Lower lobe of right lung (tissue), 2 donors: ENCODE results near the gene CNNM4. TPM values are rescaled to one million over a fixed set of nuclear protein-coding genes. Genes with fewer than 3 reads are reported as not detected.
"Not testable (repeated sequence)": the region's sequence is repeated elsewhere in the genome, so short reads cannot be mapped to it uniquely, and the experiment has no call there.

Source experiments
- ATAC-seq, 2 donors: fragments of 200-7000 bp; cut with Tn5 transposase; one replicate each; pipeline ENCODE4 v1.9.1; 2020 to 2022; ENCODE audit warnings: mild to moderate bottlenecking in 2 of 2, moderate library complexity in 2 of 2
- DNase-seq: peaks from one replicate; pipeline ENCODE4 v3.0.0-alpha.2; 2020
- H3K27ac ChIP-seq: fragments of 200-600 bp; one replicate; pipeline ENCODE4 v1.8.0; 2022
- H3K27me3 ChIP-seq: fragments of 200-600 bp; one replicate; pipeline ENCODE4 v1.8.0; 2022; ENCODE audit warnings: low read depth
- H3K36me3 ChIP-seq: fragments of 200-600 bp; one replicate; pipeline ENCODE4 v1.8.0; 2022; ENCODE audit warnings: mild to moderate bottlenecking
- H3K4me1 ChIP-seq: fragments of 200-600 bp; one replicate; pipeline ENCODE4 v1.8.0; 2022
- H3K4me3 ChIP-seq: fragments of 200-600 bp; one replicate; pipeline ENCODE4 v1.8.0; 2022; ENCODE audit warnings: mild to moderate bottlenecking
- H3K9me3 ChIP-seq: fragments of 200-600 bp; one replicate; pipeline ENCODE4 v1.8.0; 2022
- intact Hi-C: fragments of 100-400 bp; cut with DNase I; formaldehyde crosslinking; loops from one replicate; pipeline ENCODE4 v1.11.0; 2022
- total RNA-seq: library from RNA; stranded (reverse); fragmentation: NEBNext Ultra II Directional; extraction: Animal tissue kit (Norgen Biotek cat#: 25700); gene quantifications from one replicate; pipeline ENCODE4 v1.2.1, GENCODE V29; 2021
- TF ChIP-seq, protein P1 (sequence below): fragments of 200-600 bp; IDR thresholded peaks from one replicate; pipeline ENCODE4 v1.8.0; 2022; ENCODE audit warnings: antibody characterized with exemption, mild to moderate bottlenecking
- donor health status: DM: no; HTN: yes; CAD: no; lungs with severe emphysema.

The CNNM4 gene
- total RNA-seq, 1 donor from 2014 or later: 15.7 TPM

DNA sequence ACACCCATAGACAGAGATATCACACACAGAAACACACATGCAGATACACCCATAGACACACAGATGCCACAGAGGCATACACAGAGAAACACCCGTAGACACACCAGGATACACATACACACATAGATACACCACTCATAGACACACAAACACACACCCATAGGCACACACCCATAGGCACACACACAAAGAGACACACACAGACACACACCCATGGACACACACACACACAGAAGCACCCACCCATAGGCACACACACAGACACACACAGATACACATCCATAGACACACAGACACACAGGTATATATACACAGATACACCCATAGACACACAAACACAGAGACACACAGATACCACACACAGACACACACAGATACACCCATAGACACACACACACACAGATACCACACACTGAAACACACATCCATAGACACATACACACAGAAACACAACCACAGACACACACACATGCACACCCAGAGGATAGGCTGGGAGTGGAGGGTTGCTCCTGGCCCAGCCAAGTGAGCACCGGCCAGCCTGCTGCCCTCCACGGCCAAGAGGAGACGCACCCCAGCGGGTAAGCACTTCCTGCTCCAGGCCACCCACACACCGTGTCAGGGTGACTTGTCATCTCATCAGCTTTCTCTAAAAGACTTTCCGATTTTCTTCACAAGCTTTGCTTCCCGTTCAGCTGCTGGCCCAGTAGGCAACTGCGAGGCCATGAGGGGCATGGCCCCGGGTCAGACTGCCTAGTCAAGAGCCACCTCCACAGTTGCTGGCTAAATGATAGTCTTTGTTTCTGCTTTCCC, 41.3 kb downstream of the CNNM4 start:
- TF ChIP-seq, protein P1, sequence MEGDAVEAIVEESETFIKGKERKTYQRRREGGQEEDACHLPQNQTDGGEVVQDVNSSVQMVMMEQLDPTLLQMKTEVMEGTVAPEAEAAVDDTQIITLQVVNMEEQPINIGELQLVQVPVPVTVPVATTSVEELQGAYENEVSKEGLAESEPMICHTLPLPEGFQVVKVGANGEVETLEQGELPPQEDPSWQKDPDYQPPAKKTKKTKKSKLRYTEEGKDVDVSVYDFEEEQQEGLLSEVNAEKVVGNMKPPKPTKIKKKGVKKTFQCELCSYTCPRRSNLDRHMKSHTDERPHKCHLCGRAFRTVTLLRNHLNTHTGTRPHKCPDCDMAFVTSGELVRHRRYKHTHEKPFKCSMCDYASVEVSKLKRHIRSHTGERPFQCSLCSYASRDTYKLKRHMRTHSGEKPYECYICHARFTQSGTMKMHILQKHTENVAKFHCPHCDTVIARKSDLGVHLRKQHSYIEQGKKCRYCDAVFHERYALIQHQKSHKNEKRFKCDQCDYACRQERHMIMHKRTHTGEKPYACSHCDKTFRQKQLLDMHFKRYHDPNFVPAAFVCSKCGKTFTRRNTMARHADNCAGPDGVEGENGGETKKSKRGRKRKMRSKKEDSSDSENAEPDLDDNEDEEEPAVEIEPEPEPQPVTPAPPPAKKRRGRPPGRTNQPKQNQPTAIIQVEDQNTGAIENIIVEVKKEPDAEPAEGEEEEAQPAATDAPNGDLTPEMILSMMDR: no peak
- DNase-seq (peak; percentile 73), ATAC-seq (peak; percentile 45 to 64)
- Histone ChIP-seq H3K4me3 (no peak overlapping the region), H3K36me3 (peaks cover 38% of the 10 kb centered on the region), H3K27me3 (no peaks in the 10 kb centered on the region), H3K4me1 (peaks cover 16% of the 10 kb centered on the region), H3K27ac (no peak overlapping the region), H3K9me3 (no peaks in the 10 kb centered on the region)
- intact Hi-C loops: no loop called here

DNA sequence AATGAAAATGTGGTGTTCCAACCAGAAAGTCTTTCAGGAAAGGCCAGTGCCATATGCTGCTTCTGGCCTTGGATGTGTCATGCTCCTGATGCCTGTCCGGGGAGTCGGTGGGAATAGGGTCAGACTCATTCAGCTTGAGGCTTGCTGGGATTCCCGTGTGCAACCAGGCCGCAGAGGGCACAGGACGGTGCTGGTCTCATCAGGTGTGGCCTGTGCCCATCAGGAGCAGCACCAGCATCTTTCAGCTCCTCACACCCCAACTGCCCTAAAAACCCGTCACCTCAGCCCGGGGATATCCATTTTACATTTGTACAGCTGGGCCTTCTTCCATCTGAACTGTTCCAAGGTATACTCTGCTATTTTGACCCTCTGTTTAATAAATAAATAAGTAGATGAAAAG, 42.0 kb downstream of the CNNM4 start:
- H3K36me3 ChIP-seq: peaks cover 31% of the 10 kb centered on the region
- TF ChIP-seq, protein P1: no peak
- peaks cover 16% of the 10 kb centered on the region for H3K4me1 ChIP-seq
- no peak overlapping the region for H3K4me3 ChIP-seq
- ATAC-seq: no peak
- intact Hi-C loops: no loop called here
- no peak overlapping the region for H3K27ac ChIP-seq
- peak; percentile 33 for DNase-seq
- no peaks in the 10 kb centered on the region for H3K9me3 ChIP-seq
- H3K27me3 ChIP-seq: no peaks in the 10 kb centered on the region

DNA sequence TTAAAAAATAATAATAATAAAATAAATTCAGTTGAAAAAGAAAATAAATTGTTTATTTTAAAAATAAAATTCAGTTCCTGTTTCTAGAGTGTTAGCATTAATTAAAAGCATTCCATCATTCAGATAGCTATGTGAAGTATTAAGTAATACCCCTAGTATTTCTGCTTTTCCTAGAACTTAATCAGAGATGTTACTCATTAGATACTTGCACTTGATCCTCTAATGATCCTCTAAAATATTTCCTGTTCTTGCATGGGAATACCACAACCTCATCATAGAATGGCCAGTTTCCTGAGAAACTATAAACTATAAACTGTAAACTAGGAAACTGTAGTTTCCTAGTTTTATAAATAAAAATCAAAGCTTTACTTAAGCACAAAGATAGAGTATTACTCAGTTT, 44.3 kb downstream of the CNNM4 start:
- no peak overlapping the region for H3K27ac ChIP-seq
- DNase-seq: no peak
- peaks cover 16% of the 10 kb centered on the region for H3K4me1 ChIP-seq
- peaks cover 23% of the 10 kb centered on the region for H3K36me3 ChIP-seq
- no peaks in the 10 kb centered on the region for H3K9me3 ChIP-seq
- ATAC-seq: no peak
- H3K27me3 ChIP-seq: no peaks in the 10 kb centered on the region
- intact Hi-C loops: no loop called here
- TF ChIP-seq, protein P1: no peak
- no peak overlapping the region for H3K4me3 ChIP-seq

DNA sequence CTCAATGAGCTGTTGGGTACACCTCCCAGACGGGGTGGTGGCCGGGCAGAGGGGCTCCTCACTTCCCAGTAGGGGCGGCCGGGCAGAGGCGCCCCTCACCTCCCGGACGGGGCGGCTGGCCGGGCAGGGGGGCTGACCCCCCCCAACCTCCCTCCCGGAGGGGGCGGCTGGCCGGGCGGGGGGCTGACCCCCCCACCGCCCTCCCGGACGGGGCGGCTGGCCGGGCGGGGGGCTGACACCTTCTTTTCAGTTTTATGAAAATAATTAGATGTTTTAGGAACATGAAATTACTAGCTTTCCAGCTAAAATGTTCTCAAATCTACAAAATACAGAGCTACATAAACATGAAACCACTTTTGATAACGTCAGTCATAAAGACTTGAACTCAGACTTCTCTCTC, 45.2 kb downstream of the CNNM4 start:
- H3K27ac ChIP-seq, H3K27me3 ChIP-seq, DNase-seq, ATAC-seq, H3K9me3 ChIP-seq, intact Hi-C loops, H3K4me3 ChIP-seq: not testable (repeated sequence)
- H3K36me3 ChIP-seq: peaks cover 27% of the 10 kb centered on the region
- peaks cover 11% of the 10 kb centered on the region for H3K4me1 ChIP-seq

DNA sequence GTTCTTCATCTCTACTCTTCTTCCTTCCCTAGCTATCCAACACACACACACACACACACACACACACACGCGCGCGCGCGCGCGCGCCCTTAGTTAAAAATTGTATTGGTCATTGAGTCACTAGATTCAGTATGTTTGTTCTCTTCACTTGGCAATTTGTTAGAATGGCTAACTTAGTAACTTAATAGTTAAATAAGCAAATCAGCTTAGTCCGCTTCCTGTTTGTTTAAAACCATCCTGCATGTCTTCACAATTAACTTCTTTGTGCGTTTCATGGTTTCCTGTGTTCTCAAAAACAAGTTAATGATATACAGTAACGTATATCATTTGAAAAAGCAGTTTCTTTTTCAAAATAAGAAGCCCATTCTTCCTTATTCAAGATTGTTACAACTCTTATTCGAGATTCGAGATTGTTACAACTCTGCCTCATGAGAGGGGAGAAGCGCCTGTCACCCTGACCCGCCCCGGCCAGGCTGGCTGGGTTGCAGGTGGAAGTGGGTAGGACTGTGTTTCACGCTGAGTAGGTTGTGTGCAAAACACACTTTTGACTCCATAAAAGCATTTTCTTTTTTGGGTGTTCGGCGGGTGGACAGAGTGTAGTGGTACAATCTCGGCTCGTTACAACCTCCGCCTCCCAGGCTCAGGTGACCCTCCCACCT, 45.9 kb downstream of the CNNM4 start:
- intact Hi-C loops: no loop called here
- no peak overlapping the region for H3K4me3 ChIP-seq

More for the DNA sequence above, 45.9 kb downstream of the CNNM4 start:
- peaks cover 8% of the 10 kb centered on the region for H3K4me1 ChIP-seq
- no peaks in the 10 kb centered on the region for H3K9me3 ChIP-seq
- H3K36me3 ChIP-seq: peaks cover 27% of the 10 kb centered on the region
- H3K27ac ChIP-seq: peak overlapping the region; percentile 8
- TF ChIP-seq, protein P1: no peak
- DNase-seq: no peak
- no peak for ATAC-seq
- H3K27me3 ChIP-seq: no peaks in the 10 kb centered on the region
